Amniotic epithelial cell (primary cell): Measurements from ENCODE around the gene MYO10.

Source experiments
- DNase-seq: peaks from one replicate; pipeline ENCODE4 v3.0.0-alpha.2; 2010; ENCODE audit warnings: low read depth

Gene MYO10

DNA sequence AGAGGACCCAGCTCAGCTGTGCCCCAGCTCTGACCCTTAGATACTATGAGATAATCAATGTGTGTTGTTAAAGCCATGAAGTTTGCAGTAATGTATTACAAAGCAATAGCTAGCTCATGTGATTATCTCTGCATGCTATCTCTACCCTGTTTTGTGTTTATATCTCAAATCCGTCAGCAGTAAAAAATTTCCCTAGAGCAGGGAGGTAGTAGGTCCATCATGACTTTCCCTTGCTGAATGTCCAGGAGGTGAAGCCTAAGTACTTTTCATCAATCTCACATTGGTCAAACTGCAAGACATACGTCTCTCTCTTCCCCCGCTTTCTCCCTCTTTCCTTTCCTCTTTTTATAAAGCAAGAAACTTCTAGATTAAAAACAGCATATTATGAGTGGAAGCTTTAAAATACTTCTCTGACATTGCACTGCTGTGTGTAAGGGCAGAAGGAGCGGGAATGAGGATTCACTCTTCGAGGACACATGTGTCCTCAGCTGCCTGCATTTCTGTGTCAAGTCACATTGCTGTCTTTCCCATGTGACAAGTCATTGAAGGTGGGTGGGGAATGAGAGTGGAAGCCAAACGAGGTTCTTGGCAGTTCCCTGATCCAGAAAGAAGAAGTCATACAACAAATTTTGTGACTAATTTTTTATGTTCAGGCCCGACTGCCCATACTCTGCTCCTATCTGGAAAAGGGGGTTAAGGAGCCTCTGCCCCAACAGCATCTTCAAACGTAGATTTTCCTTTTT is 226.2 kb downstream of the MYO10 start:
- DNase-seq: peak; percentile 57

- DNase-seq: no peak
Measured at GRCh38 chr5:16707869-16708192, 228.3 kb downstream of the MYO10 start.

GRCh38 chr5:16707168-16707868 is 228.8 kb downstream of the MYO10 start:
- no peak for DNase-seq

DNA sequence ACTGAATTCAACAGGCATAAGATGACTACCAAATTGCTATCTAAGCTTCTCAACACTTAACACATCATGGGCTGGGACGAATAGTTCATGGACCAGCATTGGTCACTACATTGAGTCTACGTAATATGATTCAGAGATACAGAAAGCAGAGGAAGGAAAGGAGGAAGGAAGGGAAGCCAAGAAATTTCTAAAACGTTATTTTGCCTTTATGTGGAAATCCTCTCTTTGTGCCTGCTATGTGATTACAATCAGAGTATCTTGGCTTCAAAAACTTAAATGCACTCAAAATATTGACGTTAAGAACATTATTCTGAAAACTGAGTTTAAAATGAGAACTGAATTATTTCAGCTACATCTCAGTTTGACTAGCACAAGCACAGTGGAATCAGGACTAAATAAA is 231.1 kb downstream of the MYO10 start:
- DNase-seq: no peak

DNA sequence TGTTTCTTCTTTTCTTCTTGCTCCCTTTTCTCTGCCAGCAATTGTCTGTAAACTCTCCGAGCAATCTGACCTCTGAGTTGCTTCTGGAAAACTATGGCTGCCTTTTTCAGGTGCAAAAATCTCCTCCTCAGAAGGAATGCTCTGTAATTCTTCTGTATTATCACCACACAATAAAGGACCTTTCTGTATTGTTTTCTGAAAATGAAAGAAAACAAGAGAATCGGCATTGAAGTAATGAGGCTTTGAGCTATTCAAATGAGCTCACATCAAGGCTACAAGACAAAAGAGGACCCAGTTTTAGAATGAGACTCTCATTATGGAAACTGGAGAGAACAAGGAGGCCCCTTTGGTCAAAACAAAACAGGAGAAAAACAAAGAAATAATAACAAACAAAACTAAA is 233.1 kb downstream of the MYO10 start:
- DNase-seq: no peak

GRCh38 chr5:16701134-16702099 is 234.7 kb downstream of the MYO10 start:
- no peak for DNase-seq

DNA sequence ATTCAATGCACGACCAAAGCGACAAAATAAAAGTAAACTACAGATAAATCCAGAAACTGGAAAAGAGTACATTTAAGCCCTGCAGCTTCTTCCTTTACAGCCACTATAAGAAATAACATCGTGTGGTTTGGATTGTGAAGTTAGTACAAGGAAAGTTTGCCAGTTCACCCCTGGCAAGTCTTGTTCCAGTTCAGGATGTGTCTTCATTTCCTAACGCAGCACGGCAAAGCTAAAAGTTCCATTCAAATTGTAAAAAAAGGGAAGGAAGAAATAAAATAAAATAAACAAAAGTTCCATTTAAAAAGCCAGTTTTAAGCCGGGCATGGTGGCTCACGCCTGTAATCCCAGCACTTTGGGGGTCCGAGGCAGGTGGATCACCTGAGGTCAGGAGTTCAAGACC is 236.0 kb downstream of the MYO10 start:
- DNase-seq: no peak

DNA sequence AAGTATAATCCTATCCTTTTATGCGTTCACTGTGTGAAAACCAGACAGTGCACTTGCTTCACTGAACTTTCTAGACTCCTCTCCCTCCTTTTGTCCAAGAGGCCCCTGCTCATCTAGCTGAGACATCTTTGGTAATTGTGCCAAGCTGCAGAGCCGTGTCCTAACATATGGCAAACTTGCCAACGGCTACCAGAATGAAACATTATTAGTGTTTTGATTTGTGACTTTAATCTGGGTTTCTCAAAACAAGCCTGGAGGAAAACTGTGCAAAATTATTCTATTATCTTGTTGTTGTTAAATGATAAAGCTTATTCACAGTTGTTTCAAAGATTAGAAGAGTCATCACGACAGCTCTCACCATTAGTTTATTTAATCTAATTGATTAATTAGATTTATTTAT is 240.3 kb downstream of the MYO10 start:
- DNase-seq: no peak

- no peak for DNase-seq
Measured at GRCh38 chr5:16693879-16694278, 242.2 kb downstream of the MYO10 start.

DNA sequence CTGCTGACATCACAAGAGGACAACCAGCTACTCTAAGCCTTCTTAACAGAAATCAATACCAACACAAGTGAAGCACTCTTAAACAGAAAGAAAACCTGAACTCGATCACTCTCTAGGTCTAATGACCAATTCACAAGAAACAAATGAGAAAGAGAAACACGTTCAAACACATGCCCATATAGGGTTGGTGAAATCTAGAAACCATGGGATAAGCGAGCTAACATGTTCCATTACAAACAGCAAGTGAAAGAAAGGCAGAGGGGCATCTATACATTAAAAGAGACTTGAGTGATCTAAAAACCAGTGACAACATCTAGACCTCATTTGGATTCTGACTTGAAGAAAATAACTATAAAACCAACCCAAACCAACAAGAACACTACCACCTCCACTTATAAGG is 244.4 kb downstream of the MYO10 start:
- no peak for DNase-seq

DNA sequence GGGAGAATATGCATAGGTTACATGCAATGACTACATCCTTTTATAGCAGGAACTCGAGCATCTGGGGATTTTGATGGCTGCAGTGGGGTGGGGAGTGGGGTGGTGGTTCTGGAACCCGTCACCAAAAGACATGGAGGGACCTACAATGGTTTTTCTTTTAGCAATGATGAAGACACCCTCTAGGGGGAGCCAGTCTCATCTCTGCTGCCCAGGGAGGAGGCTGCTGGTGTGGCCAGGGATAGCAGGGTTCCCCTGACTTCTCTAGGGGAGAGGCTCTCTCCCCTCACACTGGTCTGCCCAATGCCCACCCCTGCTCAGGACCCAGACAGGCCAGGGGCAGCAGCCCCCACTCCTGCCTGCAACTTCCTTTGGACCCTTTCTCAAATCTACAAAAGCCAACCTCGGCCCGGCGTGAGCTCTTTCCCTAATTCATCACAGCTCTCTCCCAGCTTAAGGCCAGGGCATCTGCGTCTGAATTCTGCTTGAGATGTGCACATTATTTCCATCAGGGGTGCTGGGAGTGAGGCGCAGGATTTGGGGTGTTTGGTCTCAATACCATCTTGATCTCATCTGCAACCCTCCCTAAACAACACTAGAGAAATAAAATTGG is 245.7 kb downstream of the MYO10 start:
- peak; percentile 40 for DNase-seq

DNA sequence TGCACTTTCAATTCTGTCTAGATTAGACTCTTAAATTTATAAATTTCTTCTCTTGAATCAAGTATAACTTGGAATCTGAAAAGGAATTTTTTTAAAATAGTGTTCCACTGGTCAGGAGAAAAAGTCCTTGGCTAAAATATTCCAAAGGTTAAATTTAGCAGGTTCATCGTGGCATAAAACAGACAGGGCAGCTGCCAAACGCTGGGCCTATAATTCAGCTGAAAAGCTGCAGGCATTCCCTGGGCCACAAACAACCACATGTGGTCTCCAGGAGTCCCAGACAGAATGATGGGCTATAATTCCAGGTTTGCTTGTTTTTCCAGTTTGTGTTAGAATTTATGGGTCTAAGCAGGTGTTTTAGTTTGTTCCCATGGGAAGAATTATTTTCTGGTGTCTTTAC is 248.2 kb downstream of the MYO10 start:
- DNase-seq: no peak

DNA sequence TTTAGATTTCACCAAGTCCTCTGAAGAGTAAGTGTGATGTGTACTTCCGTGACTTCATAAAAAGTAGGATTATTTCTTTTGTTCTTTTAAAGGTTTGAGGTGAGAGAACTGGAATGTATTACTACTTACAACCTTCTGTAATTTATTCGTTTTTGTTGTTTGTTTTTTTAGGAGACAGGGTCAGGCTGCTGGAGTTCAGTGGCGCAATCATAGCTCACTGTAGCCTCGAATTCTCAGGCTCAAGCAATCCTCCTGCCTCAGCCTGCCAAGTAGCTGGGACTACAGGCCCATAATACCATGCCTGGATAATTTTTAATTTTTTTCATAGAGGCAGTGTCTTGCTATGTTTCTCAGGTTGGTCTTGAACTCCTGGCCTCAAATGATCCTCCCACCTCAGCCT is 251.0 kb downstream of the MYO10 start:
- peak; percentile 50 for DNase-seq

DNA sequence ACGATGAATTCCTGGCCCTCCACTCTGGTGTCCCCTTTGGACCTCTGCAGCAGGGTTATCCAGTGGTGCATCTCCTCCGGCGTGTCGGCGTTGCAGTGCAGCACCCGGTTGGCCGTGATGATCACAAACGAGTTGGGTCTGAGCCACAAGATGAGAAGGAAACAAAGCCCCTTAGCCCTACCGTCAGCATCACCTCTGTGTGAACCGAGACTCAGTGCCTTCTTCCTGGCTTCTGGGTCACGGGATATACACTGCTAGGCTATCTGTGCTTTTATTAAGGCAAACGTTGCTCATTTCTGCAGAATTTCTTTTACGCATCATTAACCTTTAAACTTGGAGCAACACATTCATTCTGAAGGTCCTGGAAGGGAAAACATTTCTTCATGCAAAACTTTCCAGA is 254.2 kb downstream of the MYO10 start:
- no peak for DNase-seq

DNA sequence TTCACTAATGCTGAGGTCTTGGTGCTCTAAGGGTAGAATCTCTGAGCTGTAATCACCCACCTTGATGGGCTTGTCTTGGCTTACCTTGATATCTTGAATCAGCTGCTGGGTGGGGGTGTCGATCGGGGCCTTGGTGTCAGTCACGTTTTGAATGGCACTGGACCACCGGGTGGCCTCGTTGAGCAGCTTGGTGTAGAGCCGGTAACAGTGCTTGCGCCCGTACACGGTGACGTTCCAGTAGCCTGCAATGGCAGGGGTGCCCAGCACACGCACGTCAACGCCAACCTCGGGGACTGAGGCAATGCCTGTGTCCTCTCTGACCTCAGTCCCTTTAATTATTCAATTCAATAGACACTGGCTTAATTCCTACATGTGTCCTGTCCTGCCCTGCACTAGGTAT is 256.2 kb downstream of the MYO10 start:
- no peak for DNase-seq

- no peak for DNase-seq
Measured at GRCh38 chr5:16679190-16679589, 256.9 kb downstream of the MYO10 start.

DNA sequence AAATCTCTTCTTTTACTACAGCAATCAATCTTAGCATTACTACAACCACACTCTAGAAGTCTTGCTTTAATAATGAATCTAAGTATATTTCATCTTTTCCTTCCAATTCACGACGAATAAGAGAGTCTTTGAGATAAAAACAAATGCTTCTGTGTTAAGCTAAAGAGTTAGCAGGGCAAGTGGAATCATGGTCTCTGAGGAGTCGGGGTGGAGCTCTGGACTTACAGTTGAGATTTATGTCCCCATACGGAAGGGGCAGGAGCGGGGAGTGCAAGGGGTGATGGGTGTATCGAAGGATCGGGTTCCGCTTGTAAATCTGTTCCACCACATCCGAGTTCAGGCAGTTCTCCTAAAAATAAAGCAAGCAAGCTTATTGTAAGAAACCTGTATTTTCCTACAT is 260.3 kb downstream of the MYO10 start:
- DNase-seq: no peak

DNA sequence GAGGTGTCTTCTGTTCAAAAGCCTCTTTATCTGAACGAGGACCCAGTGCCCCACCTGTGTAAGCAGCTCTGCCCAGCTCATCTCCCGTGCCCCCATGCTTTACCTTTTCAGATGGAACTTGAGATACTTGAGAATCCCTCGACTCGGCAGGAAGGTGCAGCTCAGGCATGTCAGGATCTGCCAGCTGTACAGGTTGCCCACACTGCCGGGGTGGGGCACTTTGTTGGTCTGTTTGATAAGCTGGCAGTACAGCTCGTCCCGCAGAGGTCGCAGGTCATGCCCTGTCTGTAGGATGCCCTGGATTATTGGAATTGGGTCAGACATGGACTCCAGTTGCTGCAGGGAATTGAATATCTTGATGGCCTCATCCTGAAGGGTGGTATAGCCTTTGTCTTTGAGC is 261.3 kb downstream of the MYO10 start:
- no peak for DNase-seq

DNA sequence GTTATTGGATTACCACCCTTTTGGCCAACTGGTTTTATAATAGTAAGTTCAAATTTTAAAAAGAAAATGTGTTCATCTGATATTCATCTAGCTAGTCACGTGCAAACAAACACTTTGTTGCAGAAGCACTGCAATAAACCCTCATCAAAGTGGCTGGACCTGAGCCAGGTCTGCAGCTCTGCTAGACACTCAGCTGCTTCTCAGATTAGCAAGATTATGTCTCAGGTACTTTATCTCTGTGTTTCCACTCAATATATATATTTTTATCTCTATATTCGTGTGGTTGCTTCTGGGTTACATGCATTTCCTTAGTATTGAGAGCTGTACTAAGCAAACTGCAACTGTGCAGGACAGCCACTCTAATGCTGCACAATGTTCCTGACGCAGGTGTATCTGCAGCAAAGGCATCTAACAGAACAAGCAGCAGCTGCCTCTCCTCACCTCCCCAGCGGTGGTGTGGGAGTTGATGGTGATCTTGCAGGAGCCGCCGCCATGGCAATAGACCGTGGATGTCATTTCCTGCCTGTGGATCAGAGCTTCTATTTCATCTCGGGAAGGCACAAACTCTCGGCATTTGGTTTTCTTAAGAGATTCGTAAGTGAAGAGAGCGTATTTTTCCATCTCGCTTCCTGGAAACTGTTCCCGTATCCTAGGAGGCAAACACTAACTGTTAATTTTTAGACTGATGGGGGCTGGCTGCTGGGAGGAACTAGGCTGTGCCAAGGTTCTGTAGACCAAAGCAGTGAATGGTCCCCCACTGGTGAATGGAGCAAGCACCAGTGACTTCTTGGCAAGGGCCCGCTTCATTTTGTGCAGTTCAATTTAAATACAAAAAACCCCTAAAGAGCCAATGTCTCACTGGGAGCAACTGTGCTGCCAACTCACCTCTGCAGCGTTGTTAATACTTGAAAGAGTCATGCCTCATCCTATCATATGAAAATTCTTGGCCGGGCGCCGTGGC is 262.6 kb downstream of the MYO10 start:
- no peak for DNase-seq

DNA sequence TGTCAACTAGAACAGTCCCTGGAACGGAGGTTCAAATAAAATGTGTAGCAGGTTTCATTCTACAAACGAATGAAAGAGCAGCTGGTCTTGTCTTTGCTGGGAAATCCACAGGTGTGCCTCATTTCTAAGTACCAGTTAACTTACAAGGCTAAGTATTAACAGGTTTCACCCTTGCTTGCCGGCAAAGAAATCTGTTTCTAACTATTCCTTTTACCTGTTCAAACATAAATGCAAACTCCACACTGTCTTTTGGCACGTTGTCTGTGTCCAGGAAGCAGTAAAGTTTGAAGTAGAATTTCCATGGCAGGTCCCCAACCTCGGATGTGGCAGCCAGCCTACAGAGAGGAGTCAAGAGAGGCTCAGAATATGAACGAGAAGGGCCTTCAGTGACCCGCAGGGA is 264.9 kb downstream of the MYO10 start:
- DNase-seq: no peak

GRCh38 chr5:16669776-16670175 is 266.3 kb downstream of the MYO10 start:
- DNase-seq: peak; percentile 86
